Peyer's patch (tissue), 4 donors: Measurements from ENCODE around the gene ZNF76. TPM values are rescaled to one million over a fixed set of nuclear protein-coding genes. Genes with fewer than 3 reads are reported as not detected.

ENCODE experiments used
- DNase-seq, 3 donors: peaks; one replicate each; pipeline ENCODE4 v3.0.0-alpha.2; 2017 to 2019
- H3K27ac ChIP-seq, 4 donors: fragments of 200-600 bp; sonication (generic); one replicate each; pipeline ENCODE4 v1.5.1; 2016 to 2019
- H3K27me3 ChIP-seq, 2 donors: fragments of 200-600 bp; sonication (generic); one replicate each; pipeline ENCODE4 v1.5.1; 2019
- H3K36me3 ChIP-seq, 3 donors: fragments of 200-600 bp; sonication (generic); one replicate each; pipeline ENCODE4 v1.5.1; 2016 to 2019
- H3K4me1 ChIP-seq, 4 donors: fragments of 200-600 bp; sonication (generic); one replicate each; pipeline ENCODE4 v1.5.1; 2016 to 2019
- H3K4me3 ChIP-seq, 4 donors: fragments of 200-600 bp; sonication (generic); 1 replicate in 3 of 4; 2 replicates in 1 of 4; pipeline ENCODE4 v1.5.1; 2016 to 2019; ENCODE audit warnings: mild to moderate bottlenecking in 1 of 4
- H3K9me3 ChIP-seq, 4 donors: fragments of 200-600 bp; sonication (generic); one replicate each; pipeline ENCODE4 v1.5.1; 2016 to 2019; ENCODE audit warnings: mild to moderate bottlenecking in 1 of 4
- CTCF ChIP-seq, 6 experiments: fragments of 450-650 bp in 4 of 6; fragments of 200-600 bp in 2 of 6; sonication (generic) in 1 of 6; IDR thresholded peaks; one replicate each; pipeline ENCODE4 v1.5.1; 2017 to 2019; ENCODE audit warnings: antibody characterized with exemption in 6 of 6, mild to moderate bottlenecking in 3 of 6, moderate library complexity in 1 of 6
- POLR2A ChIP-seq, 2 donors: fragments of 450-650 bp; IDR thresholded peaks; one replicate each; pipeline ENCODE4 v1.5.1; 2017; ENCODE audit warnings: antibody characterized with exemption in 2 of 2, mild to moderate bottlenecking in 2 of 2, moderate library complexity in 2 of 2
- total RNA-seq, 4 donors: library from RNA; depleted of rRNA; stranded (reverse); fragments of >200 nt; gene quantifications; one replicate each; pipeline ENCODE4 v1.1.0, GENCODE V29; 2016

Gene ZNF76
- total RNA-seq, 4 donors from 2014 or later: 26.3 to 182 (median 54.8) TPM

- no peak for DNase-seq
- Histone ChIP-seq H3K36me3 (no peaks in the 10 kb centered on the region), H3K27ac (peak overlapping the region in 2 of 4 donors; percentile 92 to 97), H3K4me1 (peaks cover 0 to 13% (median 0%) of the 10 kb centered on the region in 4 donors), H3K4me3 (peak overlapping the region; percentile 72 to 96 (median 84)), H3K27me3 (no peaks in the 10 kb centered on the region), H3K9me3 (no peaks in the 10 kb centered on the region)
- TF ChIP-seq POLR2A (IDR thresholded peaks at IDR 0.05) (no peak), CTCF (IDR thresholded peaks at IDR 0.05) (no peak)
These were observed 1.2 kb upstream of the ZNF76 start for GRCh38 chr6:35258336-35258735.

- Histone ChIP-seq H3K9me3 (no peaks in the 10 kb centered on the region), H3K4me3 (peak overlapping the region; percentile 72 to 96 (median 84)), H3K36me3 (no peaks in the 10 kb centered on the region), H3K4me1 (peaks cover 0 to 13% (median 0%) of the 10 kb centered on the region in 4 donors), H3K27me3 (no peaks in the 10 kb centered on the region), H3K27ac (peak overlapping the region; percentile 92 to 97 (median 95))
- peak in 1 of 6 experiments; percentile 3 for TF ChIP-seq CTCF (IDR thresholded peaks at IDR 0.05)
- no peak for TF ChIP-seq POLR2A (IDR thresholded peaks at IDR 0.05)
- DNase-seq: peak in 1 of 3 donors; percentile 41
These were observed 709 bp upstream of the ZNF76 start for GRCh38 chr6:35258858-35259193.

GRCh38 chr6:35259948-35260590 is 534 bp downstream of the ZNF76 start:
- Histone ChIP-seq H3K27ac (peak overlapping the region; percentile 92 to 97 (median 95)), H3K9me3 (no peaks in the 10 kb centered on the region), H3K27me3 (no peaks in the 10 kb centered on the region), H3K4me3 (peak overlapping the region; percentile 72 to 96 (median 84)), H3K4me1 (peaks cover 0 to 13% (median 0%) of the 10 kb centered on the region in 4 donors), H3K36me3 (no peaks in the 10 kb centered on the region)
- peak in 1 of 2 donors; percentile 1 for TF ChIP-seq POLR2A (IDR thresholded peaks at IDR 0.05)
- no peak for TF ChIP-seq CTCF (IDR thresholded peaks at IDR 0.05)
- DNase-seq: peak; percentile 77 to 87 (median 79)

- Histone ChIP-seq H3K36me3 (no peaks in the 10 kb centered on the region), H3K27me3 (no peaks in the 10 kb centered on the region), H3K27ac (peak overlapping the region; percentile 92 to 97 (median 95)), H3K4me1 (peaks cover 0 to 13% (median 0%) of the 10 kb centered on the region in 4 donors), H3K9me3 (no peaks in the 10 kb centered on the region), H3K4me3 (peak overlapping the region in 3 of 4 donors; percentile 72 to 93 (median 76))
- DNase-seq: no peak
- TF ChIP-seq CTCF (IDR thresholded peaks at IDR 0.05) (no peak), POLR2A (IDR thresholded peaks at IDR 0.05) (no peak)
These were observed 1.3 kb downstream of the ZNF76 start for GRCh38 chr6:35260591-35261570.

GRCh38 chr6:35262596-35262995 is 3.1 kb downstream of the ZNF76 start:
- Histone ChIP-seq H3K4me1 (peaks cover 0 to 13% (median 0%) of the 10 kb centered on the region in 4 donors), H3K36me3 (no peaks in the 10 kb centered on the region), H3K27me3 (no peaks in the 10 kb centered on the region), H3K4me3 (no peak overlapping the region), H3K27ac (no peak overlapping the region), H3K9me3 (no peaks in the 10 kb centered on the region)
- no peak for DNase-seq
- TF ChIP-seq POLR2A (IDR thresholded peaks at IDR 0.05): no peak
- no peak for TF ChIP-seq CTCF (IDR thresholded peaks at IDR 0.05)
